ENCODE measurements around the gene MYH14. TPM values are rescaled to one million over a fixed set of nuclear protein-coding genes. Genes with fewer than 3 reads are reported as not detected.

The MYH14 gene
- total RNA-seq, 6 experiments from 2014 or later, result 0.09 TPM; not detected in 5

- TF ChIP-seq, protein P1, sequence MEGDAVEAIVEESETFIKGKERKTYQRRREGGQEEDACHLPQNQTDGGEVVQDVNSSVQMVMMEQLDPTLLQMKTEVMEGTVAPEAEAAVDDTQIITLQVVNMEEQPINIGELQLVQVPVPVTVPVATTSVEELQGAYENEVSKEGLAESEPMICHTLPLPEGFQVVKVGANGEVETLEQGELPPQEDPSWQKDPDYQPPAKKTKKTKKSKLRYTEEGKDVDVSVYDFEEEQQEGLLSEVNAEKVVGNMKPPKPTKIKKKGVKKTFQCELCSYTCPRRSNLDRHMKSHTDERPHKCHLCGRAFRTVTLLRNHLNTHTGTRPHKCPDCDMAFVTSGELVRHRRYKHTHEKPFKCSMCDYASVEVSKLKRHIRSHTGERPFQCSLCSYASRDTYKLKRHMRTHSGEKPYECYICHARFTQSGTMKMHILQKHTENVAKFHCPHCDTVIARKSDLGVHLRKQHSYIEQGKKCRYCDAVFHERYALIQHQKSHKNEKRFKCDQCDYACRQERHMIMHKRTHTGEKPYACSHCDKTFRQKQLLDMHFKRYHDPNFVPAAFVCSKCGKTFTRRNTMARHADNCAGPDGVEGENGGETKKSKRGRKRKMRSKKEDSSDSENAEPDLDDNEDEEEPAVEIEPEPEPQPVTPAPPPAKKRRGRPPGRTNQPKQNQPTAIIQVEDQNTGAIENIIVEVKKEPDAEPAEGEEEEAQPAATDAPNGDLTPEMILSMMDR (IDR thresholded peaks at IDR 0.05), result no peak
- no peak for DNase-seq
- H3K9me3 Mint-ChIP-seq, result peaks cover 8% of the 10 kb centered on the region; the same call in 1 of the 2 replicates
- no peak within 1 kb of the TSS for H3K4me3 Mint-ChIP-seq
- H3K36me3 Mint-ChIP-seq (ENCODE audit: low read depth), result no peaks in the 10 kb centered on the region
- no peak within 1 kb of the TSS for H3K27ac Mint-ChIP-seq
- H3K27me3 Mint-ChIP-seq (ENCODE audit: insufficient read depth), result peaks cover 8% of the 10 kb centered on the region
- no peaks in the 10 kb centered on the region for H3K4me1 Mint-ChIP-seq (ENCODE audit: low read depth)
Measured at GRCh38 chr19:50162988-50163387, 40.4 kb upstream of the MYH14 start, which contains the start of gene IZUMO2. Gene IZUMO2, minus strand, starts transcription at chr19:50163281. Its CDS starts 87 bp downstream, at chr19:50163194.

GRCh38 chr19:50167314-50167721, 36.1 kb upstream of the MYH14 start:
- peaks cover 15% of the 10 kb centered on the region for H3K9me3 Mint-ChIP-seq
- TF ChIP-seq, protein P1 (IDR thresholded peaks at IDR 0.05), result no peak
- no peak for DNase-seq
- peaks cover 12% of the 10 kb centered on the region for H3K27me3 Mint-ChIP-seq (ENCODE audit: insufficient read depth)
- no peak overlapping the region for H3K4me3 Mint-ChIP-seq
- H3K27ac Mint-ChIP-seq, result no peak overlapping the region
- peaks cover 6% of the 10 kb centered on the region; the same call in 1 of the 2 replicates for H3K36me3 Mint-ChIP-seq (ENCODE audit: low read depth)
- no peaks in the 10 kb centered on the region for H3K4me1 Mint-ChIP-seq (ENCODE audit: low read depth)

- no peak for DNase-seq
- Mint-ChIP-seq H3K27ac (no peak overlapping the region), H3K4me3 (no peak overlapping the region), H3K27me3 (ENCODE audit: insufficient read depth) (peaks cover 14% of the 10 kb centered on the region), H3K36me3 (ENCODE audit: low read depth) (peaks cover 6% of the 10 kb centered on the region; the same call in 1 of the 2 replicates), H3K9me3 (peaks cover 15% of the 10 kb centered on the region), H3K4me1 (ENCODE audit: low read depth) (no peaks in the 10 kb centered on the region)
- TF ChIP-seq, protein P1 (IDR thresholded peaks at IDR 0.05), result no peak
Measured at GRCh38 chr19:50171752-50172151, 31.7 kb upstream of the MYH14 start.

DNA sequence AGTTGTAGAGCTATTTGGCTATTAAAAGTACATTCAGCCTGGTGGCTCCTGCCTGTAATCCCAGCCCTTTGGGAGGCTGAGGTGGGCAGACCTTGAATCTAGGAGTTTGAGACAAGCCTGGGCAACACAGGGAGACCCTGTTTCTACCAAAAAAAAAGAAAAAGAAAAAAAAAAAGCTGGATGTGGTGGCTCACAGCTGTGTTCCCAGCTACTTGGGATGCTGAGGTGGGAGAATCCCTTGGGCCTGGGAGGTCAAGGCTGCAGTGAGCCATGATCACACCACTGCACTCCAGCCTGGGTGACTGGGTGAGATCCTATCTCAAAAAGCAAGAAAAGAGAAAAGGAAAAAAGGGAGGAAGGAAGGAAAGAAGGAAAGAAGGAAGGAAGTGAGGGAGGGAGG, 30.7 kb upstream of the MYH14 start:
- Mint-ChIP-seq H3K36me3 (ENCODE audit: low read depth) (peaks cover 6% of the 10 kb centered on the region; the same call in 1 of the 2 replicates), H3K27ac (no peak overlapping the region), H3K4me3 (no peak overlapping the region), H3K9me3 (peaks cover 8% of the 10 kb centered on the region), H3K27me3 (ENCODE audit: insufficient read depth) (peaks cover 10% of the 10 kb centered on the region), H3K4me1 (ENCODE audit: low read depth) (no peaks in the 10 kb centered on the region)
- TF ChIP-seq, protein P1 (IDR thresholded peaks at IDR 0.05), result no peak
- DNase-seq, result no peak

DNA sequence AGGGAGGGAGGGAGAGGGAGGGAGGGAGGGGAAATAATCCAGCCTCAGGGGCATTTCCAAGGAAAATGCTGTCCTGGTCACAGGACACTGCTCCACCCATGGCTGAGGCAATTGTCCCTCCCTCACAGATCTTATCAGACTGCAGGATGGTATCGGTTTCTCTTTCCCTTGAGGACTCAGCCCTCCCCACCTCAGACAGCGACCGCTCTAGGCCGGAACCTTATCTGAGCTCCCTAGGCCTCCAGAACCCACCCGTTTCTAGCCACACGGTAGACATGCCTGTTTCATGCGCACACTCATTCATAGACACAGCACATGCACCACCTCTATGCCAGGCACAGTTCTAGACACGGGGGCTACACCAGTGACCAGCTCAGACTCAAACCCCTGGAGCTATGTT, 30.3 kb upstream of the MYH14 start:
- H3K27ac Mint-ChIP-seq, result no peak overlapping the region
- DNase-seq, result no peak
- no peak overlapping the region for H3K4me3 Mint-ChIP-seq
- H3K27me3 Mint-ChIP-seq (ENCODE audit: insufficient read depth), result peaks cover 10% of the 10 kb centered on the region
- H3K4me1 Mint-ChIP-seq (ENCODE audit: low read depth), result no peaks in the 10 kb centered on the region
- peaks cover 10% of the 10 kb centered on the region for H3K9me3 Mint-ChIP-seq
- TF ChIP-seq, protein P1 (IDR thresholded peaks at IDR 0.05), result no peak
- peaks cover 6% of the 10 kb centered on the region; the same call in 1 of the 2 replicates for H3K36me3 Mint-ChIP-seq (ENCODE audit: low read depth)

All from HFFc6 (cell line).